ENCODE measurements around the gene CFAP221. TPM values are rescaled to one million over a fixed set of nuclear protein-coding genes. Genes with fewer than 3 reads are reported as not detected.
A peak's percentile ranks its signal among the peaks of the same experiment; 100 is the strongest.

The CFAP221 gene
- total and polyA plus RNA-seq, 2 donors (not counting 3 experiments of a cell fraction or from before 2014, with no cell fraction given) = 0.06 TPM; not detected in 1

DNA sequence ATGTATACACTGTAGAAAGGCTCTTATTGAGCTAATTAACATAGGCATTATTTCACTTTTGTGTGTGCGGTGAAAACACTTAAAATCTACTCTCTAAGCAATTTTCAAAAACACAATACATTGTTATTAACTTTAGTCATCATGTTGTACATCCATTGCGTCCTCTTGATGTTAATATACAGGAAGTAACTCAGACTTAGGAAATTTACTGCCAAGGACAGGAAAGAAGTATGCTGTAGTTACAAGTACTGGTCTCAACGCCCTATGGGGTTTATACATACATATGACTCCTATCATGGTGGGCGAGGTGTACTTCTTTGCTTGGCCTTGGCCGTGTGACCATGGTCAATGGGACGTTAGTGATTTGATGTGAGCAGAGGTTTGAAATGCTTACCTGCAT is 35.5 kb upstream of the CFAP221 start:
- Histone ChIP-seq H3K9me1 (replicated peaks; ENCODE audit: control insufficient read depth, extremely low read depth, insufficient read depth, low read length) (no peaks in the 10 kb centered on the region), H3K9ac (replicated peaks; ENCODE audit: extremely low read depth, insufficient read depth, low read length) (no peak overlapping the region), H3K4me2 (ENCODE audit: insufficient read depth, low read length) (no peak overlapping the region), H3K27me3 (ENCODE audit: control insufficient read depth in 2 of 2, insufficient read depth in 2 of 2, low read length in 2 of 2) (no peaks in the 10 kb centered on the region), H3K79me2 (ENCODE audit: control insufficient read depth, insufficient read depth, low read length) (no peaks in the 10 kb centered on the region), H4K20me1 (replicated peaks; ENCODE audit: control insufficient read depth, extremely low read depth, insufficient read depth, low read length) (no peaks in the 10 kb centered on the region), H2AFZ (ENCODE audit: low read depth, low read length) (no peak overlapping the region), H3K4me1 (ENCODE audit: control insufficient read depth, extremely low read depth, insufficient read depth, low read length) (no peaks in the 10 kb centered on the region), H3K27ac (ENCODE audit: insufficient read depth, low read depth, low read length) (no peak overlapping the region), H3K9me3 (replicated peaks; ENCODE audit: control insufficient read depth, insufficient read depth, low read length) (no peaks in the 10 kb centered on the region), H3K4me3 (replicated peaks in 1 of 3; ENCODE audit: insufficient read depth in 1 of 3, low read depth in 1 of 3, low read length in 3 of 3) (no peak overlapping the region), H3K36me3 (ENCODE audit: control insufficient read depth in 2 of 2, extremely low read depth in 1 of 2, insufficient read depth in 2 of 2, low read length in 2 of 2) (no peaks in the 10 kb centered on the region)
- TF ChIP-seq MYC (IDR thresholded peaks at IDR 0.05; ENCODE audit: low read depth, low read length) = no peak
- TF ChIP-seq CTCF (IDR thresholded peaks at IDR 0.05; ENCODE audit: extremely low read depth in 1 of 2, insufficient read depth in 1 of 2, low read depth in 1 of 2, low read length in 2 of 2) = no peak
- DNase-seq (ENCODE audit: low read depth, low spot score) (no peak), FAIRE-seq (peak; percentile 58)
- intact Hi-C loops (cut with micrococcal nuclease) = no loop called here
- ChIA-PET CTCF (no interaction called here), POLR2A (no interaction called here)
- BruUV-seq (replicated peaks) = no TSS peak
- dilution Hi-C loops (cut with MboI; ENCODE audit: extremely low pct_ligation_motif_present, low sequenced_read_pairs) = no loop called here

DNA sequence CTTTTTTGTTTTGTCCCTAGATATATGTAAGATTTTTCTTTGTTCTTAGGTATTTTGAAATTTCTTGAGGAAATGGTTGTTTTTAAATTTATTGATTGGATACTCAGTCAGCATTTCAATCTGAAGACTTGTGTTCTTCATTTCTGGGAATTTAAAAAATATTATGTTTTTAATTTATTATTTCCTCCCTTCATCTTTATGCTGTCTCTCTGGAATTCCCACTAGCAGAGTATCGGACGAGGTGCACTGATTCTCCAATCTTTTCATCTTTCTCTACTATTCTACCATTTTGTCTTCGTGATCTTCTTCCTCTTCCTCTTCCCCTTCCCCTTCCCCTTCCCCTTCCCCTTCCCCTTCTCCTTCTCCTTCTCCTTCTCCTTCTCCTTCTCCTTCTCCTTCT is 32.3 kb upstream of the CFAP221 start:
- peaks cover 0 to 4% of the 10 kb centered on the region in 2 experiments for H3K27me3 ChIP-seq (ENCODE audit: control insufficient read depth in 2 of 2, insufficient read depth in 2 of 2, low read length in 2 of 2)
- no TSS peak for BruUV-seq (replicated peaks)
- no peak overlapping the region for H2AFZ ChIP-seq (ENCODE audit: low read depth, low read length)
- FAIRE-seq (no peak), DNase-seq (ENCODE audit: low read depth, low spot score) (no peak)
- H3K9ac ChIP-seq (replicated peaks; ENCODE audit: extremely low read depth, insufficient read depth, low read length) = no peak overlapping the region
- H3K9me3 ChIP-seq (replicated peaks; ENCODE audit: control insufficient read depth, insufficient read depth, low read length) = no peaks in the 10 kb centered on the region
- H3K79me2 ChIP-seq (ENCODE audit: control insufficient read depth, insufficient read depth, low read length) = no peaks in the 10 kb centered on the region
- no peak overlapping the region for H3K4me2 ChIP-seq (ENCODE audit: insufficient read depth, low read length)
- H4K20me1 ChIP-seq (replicated peaks; ENCODE audit: control insufficient read depth, extremely low read depth, insufficient read depth, low read length) = no peaks in the 10 kb centered on the region
- TF ChIP-seq, protein P1, sequence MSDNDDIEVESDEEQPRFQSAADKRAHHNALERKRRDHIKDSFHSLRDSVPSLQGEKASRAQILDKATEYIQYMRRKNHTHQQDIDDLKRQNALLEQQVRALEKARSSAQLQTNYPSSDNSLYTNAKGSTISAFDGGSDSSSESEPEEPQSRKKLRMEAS (IDR thresholded peaks at IDR 0.05; ENCODE audit: insufficient read depth, insufficient read length) = no peak
- no peak for TF ChIP-seq CTCF (IDR thresholded peaks at IDR 0.05; ENCODE audit: extremely low read depth in 1 of 2, insufficient read depth in 1 of 2, low read depth in 1 of 2, low read length in 2 of 2)
- no peak for TF ChIP-seq EZH2 (IDR thresholded peaks at IDR 0.05; ENCODE audit: borderline replicate concordance, low read depth, low read length, severe bottlenecking)
- no peak for TF ChIP-seq POLR2AphosphoS5 (IDR thresholded peaks at IDR 0.05; ENCODE audit: insufficient read depth, low read depth, low read length)
- no peak for TF ChIP-seq MYC (IDR thresholded peaks at IDR 0.05; ENCODE audit: low read depth, low read length)
- no peak for TF ChIP-seq POLR2A (IDR thresholded peaks at IDR 0.05; ENCODE audit: low read depth, low read length)
- no peaks in the 10 kb centered on the region for H3K9me1 ChIP-seq (replicated peaks; ENCODE audit: control insufficient read depth, extremely low read depth, insufficient read depth, low read length)
- CTCF ChIA-PET = no interaction called here
- no peak overlapping the region for H3K4me3 ChIP-seq (replicated peaks in 1 of 3; ENCODE audit: insufficient read depth in 1 of 3, low read depth in 1 of 3, low read length in 3 of 3)
- intact Hi-C loops (cut with micrococcal nuclease) (no loop called here), dilution Hi-C loops (cut with MboI; ENCODE audit: extremely low pct_ligation_motif_present, low sequenced_read_pairs) (no loop called here)
- no peak overlapping the region for H3K27ac ChIP-seq (ENCODE audit: insufficient read depth, low read depth, low read length)
- H3K36me3 ChIP-seq (ENCODE audit: control insufficient read depth in 2 of 2, extremely low read depth in 1 of 2, insufficient read depth in 2 of 2, low read length in 2 of 2) = no peaks in the 10 kb centered on the region
- POLR2A ChIA-PET = no interaction called here
- no peaks in the 10 kb centered on the region for H3K4me1 ChIP-seq (ENCODE audit: control insufficient read depth, extremely low read depth, insufficient read depth, low read length)

Data from endothelial cell of umbilical vein (primary cell).